ENCODE measurements around the gene SERHL2.
"Not testable (repeated sequence)": the region's sequence is repeated elsewhere in the genome, so short reads cannot be mapped to it uniquely, and the experiment has no call there.

The SERHL2 gene

GRCh38 chr22:42553475-42554361 lies at the start of gene SERHL2:
TSS of gene SERHL2 (plus strand) at chr22:42553956. CDS start at chr22:42554021, 65 bp downstream.
- DNase-seq = peak; percentile 92

GRCh38 chr22:42508327-42508974 lies 45.3 kb upstream of the SERHL2 start:
- DNase-seq = not testable (repeated sequence)

GRCh38 chr22:42508975-42509364 lies 44.8 kb upstream of the SERHL2 start:
- not testable (repeated sequence) for DNase-seq

- no peak for DNase-seq
Measured at GRCh38 chr22:42509548-42509947, 44.2 kb upstream of the SERHL2 start.

GRCh38 chr22:42511401-42511891 lies 42.3 kb upstream of the SERHL2 start:
- DNase-seq = no peak

- peak; percentile 63 for DNase-seq
Measured at GRCh38 chr22:42512273-42512990, 41.3 kb upstream of the SERHL2 start.

- DNase-seq = not testable (repeated sequence)
Measured at GRCh38 chr22:42514331-42514730, 39.4 kb upstream of the SERHL2 start.

- DNase-seq = not testable (repeated sequence)
Measured at GRCh38 chr22:42515304-42515703, 38.5 kb upstream of the SERHL2 start.

GRCh38 chr22:42515896-42516295 lies 37.9 kb upstream of the SERHL2 start:
- no peak for DNase-seq

GRCh38 chr22:42517103-42517502 lies 36.7 kb upstream of the SERHL2 start:
- DNase-seq = not testable (repeated sequence)

- DNase-seq = not testable (repeated sequence)
Measured at GRCh38 chr22:42518638-42519524, 34.9 kb upstream of the SERHL2 start.

GRCh38 chr22:42519525-42520401 lies 34.0 kb upstream of the SERHL2 start, which contains the start of gene RRP7A:
TSS of gene RRP7A (minus strand) at chr22:42519796. CDS start at chr22:42519786, 10 bp downstream.
- peak; percentile 84 for DNase-seq

- no peak for DNase-seq
Measured at GRCh38 chr22:42521228-42521546, 32.6 kb upstream of the SERHL2 start.

GRCh38 chr22:42522546-42522945 lies 31.2 kb upstream of the SERHL2 start:
- DNase-seq = no peak

GRCh38 chr22:42528591-42529307 lies 25.0 kb upstream of the SERHL2 start:
- no peak for DNase-seq

GRCh38 chr22:42529435-42529834 lies 24.3 kb upstream of the SERHL2 start:
- not testable (repeated sequence) for DNase-seq

GRCh38 chr22:42531401-42532084 lies 22.2 kb upstream of the SERHL2 start:
- not testable (repeated sequence) for DNase-seq

GRCh38 chr22:42533638-42533977 lies 20.1 kb upstream of the SERHL2 start:
- no peak for DNase-seq

- not testable (repeated sequence) for DNase-seq
Measured at GRCh38 chr22:42535082-42535731, 18.5 kb upstream of the SERHL2 start.

All from femur (tissue), 1 donor.